Esophagus squamous epithelium (tissue), 5 donors: ENCODE results near the gene MRPL43. TPM values are rescaled to one million over a fixed set of nuclear protein-coding genes. Genes with fewer than 3 reads are reported as not detected.

Experiments used
- DNase-seq: peaks from one replicate; lab custom pipeline; 2025; lab: John Stamatoyannopoulos, UW
- H3K27ac ChIP-seq, 4 donors: fragments of 200-600 bp; sonication (generic); one replicate each; pipeline ENCODE4 v1.5.1; 2016 to 2019; ENCODE audit warnings: mild to moderate bottlenecking in 1 of 4
- H3K27me3 ChIP-seq, 4 donors: fragments of 200-600 bp; sonication (generic); 1 replicate in 3 of 4; 2 replicates in 1 of 4; pipeline versions ENCODE4 v1.5.1 to v1.6.0; 2017 to 2021; ENCODE audit warnings: antibody characterized with exemption in 1 of 4
- H3K36me3 ChIP-seq, 3 donors: fragments of 200-600 bp; sonication (generic); one replicate each; pipeline ENCODE4 v1.5.1; 2016 to 2019
- H3K4me1 ChIP-seq, 3 donors: fragments of 200-600 bp; sonication (generic); one replicate each; pipeline ENCODE4 v1.5.1; 2017 to 2019
- H3K4me3 ChIP-seq, 4 donors: fragments of 200-600 bp; sonication (generic); 1 replicate in 3 of 4; 2 replicates in 1 of 4; pipeline ENCODE4 v1.5.1; 2016 to 2019; ENCODE audit warnings: mild to moderate bottlenecking in 2 of 4, moderate library complexity in 1 of 4
- H3K9me3 ChIP-seq, 3 donors: fragments of 200-600 bp; sonication (generic); one replicate each; pipeline ENCODE4 v1.5.1; 2016 to 2019
- CTCF ChIP-seq, 6 experiments: fragments of 450-650 bp in 4 of 6; fragments of 200-600 bp in 2 of 6; sonication (generic) in 2 of 6; IDR thresholded peaks; one replicate each; pipeline ENCODE4 v1.5.1; 2016 to 2019; ENCODE audit warnings: antibody characterized with exemption in 6 of 6, mild to moderate bottlenecking in 4 of 6, moderate library complexity in 4 of 6
- POLR2A ChIP-seq, 4 donors: fragments of 450-650 bp; IDR thresholded peaks; one replicate each; pipeline ENCODE4 v1.6.1; 2017; ENCODE audit warnings: antibody characterized with exemption in 4 of 4, mild to moderate bottlenecking in 4 of 4, moderate library complexity in 3 of 4
- WGBS, 2 donors: methylation state at CpG; one replicate each; pipeline ENCODE4 v1.1.5; 2018; 5-methylcytosine and 5-hydroxymethylcytosine counted together
- intact Hi-C: fragments of 100-400 bp; cut with DNase I; formaldehyde crosslinking; loops from one replicate; pipeline ENCODE4 v1.15.0; 2022
- total RNA-seq, 4 donors: library from RNA; depleted of rRNA; stranded (reverse); fragments of >200 nt; gene quantifications; one replicate each; pipeline ENCODE4 v1.1.0, GENCODE V29; 2016
- donor health status: DM: yes; HTN: yes; CAD: no.

Gene MRPL43
- total RNA-seq, 4 donors from 2014 or later: 52.7 to 71.9 (median 60.7) TPM

DNA sequence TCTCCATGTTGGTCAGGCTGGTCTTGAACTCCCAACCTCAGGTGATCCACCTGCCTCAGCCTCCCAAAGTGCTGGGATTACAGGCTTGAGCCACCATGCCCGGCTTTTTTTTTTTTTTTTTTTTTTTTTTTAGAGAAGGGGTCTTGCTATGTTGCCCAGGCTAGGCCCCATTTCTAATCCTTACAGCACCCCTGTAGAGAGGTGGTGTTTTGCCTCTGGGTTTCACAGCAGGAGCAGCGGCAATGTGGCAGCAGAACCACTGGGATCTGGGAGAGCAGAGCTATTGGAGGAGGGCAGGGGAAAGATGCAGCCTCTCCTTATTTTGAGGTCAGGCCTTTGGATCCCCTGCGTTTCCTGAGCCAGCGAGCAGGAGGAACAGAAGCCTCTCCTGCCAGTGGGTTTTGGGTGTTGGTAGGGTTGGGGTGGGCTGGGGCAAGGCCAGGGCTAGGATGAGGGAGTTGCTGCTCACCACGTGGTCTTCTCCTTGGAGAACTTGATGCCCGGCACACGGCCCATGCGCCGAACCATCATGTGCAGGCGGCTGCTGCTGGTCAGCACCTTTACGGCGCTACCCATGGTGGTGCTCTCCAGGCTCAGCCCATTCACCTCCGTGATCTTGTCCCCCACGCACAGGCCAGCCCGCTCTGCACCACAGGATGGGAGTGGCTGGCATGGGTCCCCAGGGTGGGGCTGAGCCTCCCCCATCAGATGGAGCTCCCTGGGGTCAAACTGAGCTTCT is 35.8 kb upstream of the MRPL43 start:
- Histone ChIP-seq H3K4me3 (no peak overlapping the region), H3K9me3 (no peaks in the 10 kb centered on the region)
- no peak for DNase-seq

GRCh38 chr10:101021692-101022251 is 34.5 kb upstream of the MRPL43 start:
- intact Hi-C loops: no loop called here
- Histone ChIP-seq H3K27ac (no peak overlapping the region), H3K9me3 (no peaks in the 10 kb centered on the region), H3K27me3 (peaks cover 0 to 43% (median 0%) of the 10 kb centered on the region in 4 donors), H3K4me1 (peaks cover 7 to 9% (median 7%) of the 10 kb centered on the region in 3 donors), H3K36me3 (no peaks in the 10 kb centered on the region), H3K4me3 (no peak overlapping the region)
- no peak for TF ChIP-seq CTCF (IDR thresholded peaks at IDR 0.05)
- no peak for TF ChIP-seq POLR2A (IDR thresholded peaks at IDR 0.05)
- 73 to 84% methylated on average over 7 to 10 of the region's 11 CpGs for WGBS, 2 donors
- no peak for DNase-seq

More for the DNA sequence above, 35.8 kb upstream of the MRPL43 start:
- peaks cover 7 to 9% (median 7%) of the 10 kb centered on the region in 3 donors for H3K4me1 ChIP-seq
- intact Hi-C loops: no loop called here
- WGBS, 2 donors: 60 to 83% methylated on average over 1 of the region's 15 CpGs
- no peak overlapping the region for H3K27ac ChIP-seq
- H3K36me3 ChIP-seq: no peaks in the 10 kb centered on the region
- no peak for TF ChIP-seq CTCF (IDR thresholded peaks at IDR 0.05)
- no peak for TF ChIP-seq POLR2A (IDR thresholded peaks at IDR 0.05)
- H3K27me3 ChIP-seq: peaks cover 0 to 31% (median 0%) of the 10 kb centered on the region in 4 donors

DNA sequence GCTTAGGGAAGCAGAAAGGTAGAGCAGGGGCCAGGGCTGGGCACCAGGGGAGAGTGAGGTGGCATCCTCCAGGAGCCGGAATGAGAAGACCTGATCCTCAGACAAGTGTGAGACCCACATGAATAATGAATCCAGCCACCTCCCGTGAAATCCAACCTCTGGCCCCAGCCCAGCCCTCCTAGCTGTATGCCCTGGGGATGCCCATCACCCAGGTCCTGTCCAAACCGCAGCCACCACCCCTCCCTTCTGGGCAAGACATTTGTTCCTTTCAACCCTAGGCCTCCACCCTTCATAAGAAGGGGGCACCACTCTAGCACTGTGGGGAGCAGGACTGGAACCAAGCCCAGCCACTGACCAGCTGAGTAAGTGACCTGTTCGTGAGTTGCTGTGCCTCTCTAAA is 33.9 kb upstream of the MRPL43 start:
- intact Hi-C loops: no loop called here
- WGBS, 2 donors: 65 to 89% methylated on average over 4 of the region's 4 CpGs

GRCh38 chr10:101020427-101021075 is 33.3 kb upstream of the MRPL43 start:
- no peak for DNase-seq
- no peaks in the 10 kb centered on the region for H3K9me3 ChIP-seq
- no peak overlapping the region for H3K27ac ChIP-seq
- 75 to 88% methylated on average over 8 to 9 of the region's 10 CpGs for WGBS, 2 donors
- TF ChIP-seq POLR2A (IDR thresholded peaks at IDR 0.05): no peak
- TF ChIP-seq CTCF (IDR thresholded peaks at IDR 0.05): no peak
- peaks cover 0 to 53% (median 0%) of the 10 kb centered on the region in 4 donors for H3K27me3 ChIP-seq
- intact Hi-C loops: no loop called here
- H3K4me3 ChIP-seq: no peak overlapping the region
- peaks cover 7 to 9% (median 7%) of the 10 kb centered on the region in 3 donors for H3K4me1 ChIP-seq
- H3K36me3 ChIP-seq: no peaks in the 10 kb centered on the region

More for the DNA sequence above, 33.9 kb upstream of the MRPL43 start:
- Histone ChIP-seq H3K27me3 (peaks cover 0 to 48% (median 0%) of the 10 kb centered on the region in 4 donors), H3K4me3 (no peak overlapping the region), H3K9me3 (no peaks in the 10 kb centered on the region), H3K36me3 (no peaks in the 10 kb centered on the region), H3K4me1 (peaks cover 7 to 9% (median 7%) of the 10 kb centered on the region in 3 donors), H3K27ac (no peak overlapping the region)
- TF ChIP-seq POLR2A (IDR thresholded peaks at IDR 0.05) (no peak), CTCF (IDR thresholded peaks at IDR 0.05) (no peak)
- DNase-seq: no peak

- H3K27ac ChIP-seq: no peak overlapping the region
- no peak for DNase-seq
- H3K4me1 ChIP-seq: peaks cover 7 to 11% (median 7%) of the 10 kb centered on the region in 3 donors
- WGBS, 2 donors: 44 to 60% methylated on average over 2 of the region's 2 CpGs
- H3K4me3 ChIP-seq: no peak overlapping the region
- no peaks in the 10 kb centered on the region for H3K36me3 ChIP-seq
- peaks cover 0 to 55% (median 0%) of the 10 kb centered on the region in 4 donors for H3K27me3 ChIP-seq
- H3K9me3 ChIP-seq: no peaks in the 10 kb centered on the region
- intact Hi-C loops: no loop called here
- TF ChIP-seq POLR2A (IDR thresholded peaks at IDR 0.05): no peak
- no peak for TF ChIP-seq CTCF (IDR thresholded peaks at IDR 0.05)
Measured at GRCh38 chr10:101019440-101019703, 32.1 kb upstream of the MRPL43 start.
